ENCODE results near the gene HECTD4.

The HECTD4 gene

GRCh38 chr12:112421363-112421762 lies 39.1 kb upstream of the HECTD4 start:
- no peak for TF ChIP-seq CTCF (IDR thresholded peaks at IDR 0.05)

DNA sequence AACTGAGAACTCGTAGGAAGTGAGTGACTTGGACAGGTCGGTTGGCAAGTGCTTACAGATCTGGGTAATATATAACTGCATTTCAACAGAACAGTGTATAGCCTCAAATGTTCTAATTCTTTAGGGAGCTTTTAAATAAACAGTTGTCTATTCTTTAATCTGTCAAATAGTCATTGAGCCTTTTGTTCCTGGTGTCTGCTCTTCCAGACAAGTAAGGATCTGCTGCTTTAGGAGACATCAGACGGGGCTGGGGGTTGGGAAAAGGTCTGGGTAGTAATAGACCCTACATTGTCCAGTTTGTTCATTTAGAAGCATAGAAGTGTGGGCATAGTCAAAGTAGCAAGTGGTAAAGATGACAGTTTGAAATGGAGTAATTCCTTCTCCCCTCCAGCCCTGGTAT lies 38.5 kb upstream of the HECTD4 start:
- TF ChIP-seq CTCF (IDR thresholded peaks at IDR 0.05) = no peak

GRCh38 chr12:112419297-112420133 lies 37.3 kb upstream of the HECTD4 start:
- no peak for TF ChIP-seq CTCF (IDR thresholded peaks at IDR 0.05)

DNA sequence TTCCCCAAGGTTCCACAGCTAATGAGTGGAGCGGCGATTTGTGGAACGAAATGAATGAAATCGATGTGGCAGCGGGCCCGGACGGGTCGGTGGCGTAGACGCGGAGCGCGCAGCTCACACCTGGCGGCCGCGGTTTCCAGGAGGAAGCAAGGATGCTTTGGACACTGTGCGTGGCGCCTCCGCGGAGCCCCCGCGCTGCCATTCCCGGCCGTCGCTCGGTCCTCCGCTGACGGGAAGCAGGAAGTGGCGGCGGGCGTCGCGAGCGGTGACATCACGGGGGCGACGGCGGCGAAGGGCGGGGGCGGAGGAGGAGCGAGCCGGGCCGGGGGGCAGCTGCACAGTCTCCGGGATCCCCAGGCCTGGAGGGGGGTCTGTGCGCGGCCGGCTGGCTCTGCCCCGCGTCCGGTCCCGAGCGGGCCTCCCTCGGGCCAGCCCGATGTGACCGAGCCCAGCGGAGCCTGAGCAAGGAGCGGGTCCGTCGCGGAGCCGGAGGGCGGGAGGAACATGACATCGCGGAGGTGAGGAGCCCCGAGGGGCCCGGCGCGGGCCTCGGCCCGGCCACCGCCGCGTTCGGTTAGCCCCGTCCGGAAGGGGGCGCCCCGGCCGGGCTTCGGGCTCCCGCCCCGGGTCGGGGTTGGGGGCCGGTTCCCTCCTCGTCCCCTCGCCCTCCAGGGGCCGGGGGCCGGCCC lies 36.5 kb upstream of the HECTD4 start, which contains the start of gene PTPN11:
Gene PTPN11 (plus strand): TSS at position 340 of the 689 bp plus-strand sequence. CDS start 165 bp downstream, at position 505.
- TF ChIP-seq CTCF (IDR thresholded peaks at IDR 0.05) = peak; percentile 57

GRCh38 chr12:112418273-112418607 lies 36.0 kb upstream of the HECTD4 start:
- TF ChIP-seq CTCF (IDR thresholded peaks at IDR 0.05) = no peak

- TF ChIP-seq CTCF (IDR thresholded peaks at IDR 0.05) = no peak
Measured at GRCh38 chr12:112413855-112414625, 31.8 kb upstream of the HECTD4 start.

DNA sequence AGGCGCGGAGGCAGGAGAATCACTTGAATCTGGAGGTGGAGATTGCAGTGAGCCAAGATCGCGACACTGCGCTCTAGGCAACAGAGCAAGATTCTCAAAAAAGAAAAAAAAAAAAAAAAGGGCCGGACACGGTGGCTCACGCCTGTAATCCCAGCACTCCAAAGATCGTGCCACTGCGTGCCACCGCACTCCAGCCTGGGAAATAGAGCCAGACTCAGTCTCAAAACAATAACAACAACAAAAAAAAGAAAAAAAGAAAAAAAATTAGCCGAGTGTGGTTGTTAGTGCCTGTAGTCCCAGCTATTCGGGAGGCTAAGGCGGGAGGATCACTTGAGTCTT lies 27.6 kb upstream of the HECTD4 start:
- no peak for TF ChIP-seq CTCF (IDR thresholded peaks at IDR 0.05)
